HepG2 (cell line): ENCODE results near the gene SFI1.

Experiments
- MEF2D ChIP-seq: sonication (generic); formaldehyde crosslinking; IDR thresholded peaks from 2 replicates; pipeline ENCODE4 v1.5.1; 2020; ENCODE audit warnings: mild to moderate bottlenecking, missing genetic modification reagents
- ZBTB1 ChIP-seq: sonication (generic); formaldehyde crosslinking; IDR thresholded peaks from 2 replicates; pipeline ENCODE4 v1.4.0; 2020; ENCODE audit warnings: missing genetic modification reagents, borderline replicate concordance
- ZFP82 ChIP-seq: sonication (generic); formaldehyde crosslinking; IDR thresholded peaks from 2 replicates; pipeline ENCODE4 v1.5.1; 2020; ENCODE audit warnings: mild to moderate bottlenecking, missing genetic modification reagents, borderline replicate concordance
- TF ChIP-seq, protein P1 (sequence below): sonication (generic); formaldehyde crosslinking; IDR thresholded peaks from 2 replicates; pipeline ENCODE4 v1.5.0; 2020; ENCODE audit warnings: mild to moderate bottlenecking, missing genetic modification reagents, moderate library complexity

DNA sequence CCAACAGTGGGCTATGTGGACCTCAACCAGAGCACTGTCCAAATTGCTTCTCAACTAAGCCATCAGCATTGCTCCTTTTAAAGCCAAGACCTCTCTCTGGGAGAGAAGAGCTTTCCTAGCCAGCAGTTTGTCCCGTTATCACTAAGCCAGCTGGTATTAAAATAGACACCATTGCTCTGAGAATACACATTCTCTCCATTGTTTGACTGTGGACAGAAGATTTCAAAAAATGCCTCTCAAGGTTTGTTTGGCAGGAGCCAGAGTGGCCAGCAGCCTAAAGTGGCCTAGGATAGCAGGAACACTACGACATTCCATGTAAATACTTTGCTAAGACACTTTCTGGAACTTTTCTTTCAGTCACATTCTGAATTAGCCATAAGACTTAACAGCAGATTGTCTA lies 48.0 kb upstream of the SFI1 start:
- TF ChIP-seq ZFP82 (CRISPR knock-in tag) (no peak), ZBTB1 (CRISPR knock-in tag) (no peak), MEF2D (CRISPR knock-in tag) (no peak)
- TF ChIP-seq, protein P1, sequence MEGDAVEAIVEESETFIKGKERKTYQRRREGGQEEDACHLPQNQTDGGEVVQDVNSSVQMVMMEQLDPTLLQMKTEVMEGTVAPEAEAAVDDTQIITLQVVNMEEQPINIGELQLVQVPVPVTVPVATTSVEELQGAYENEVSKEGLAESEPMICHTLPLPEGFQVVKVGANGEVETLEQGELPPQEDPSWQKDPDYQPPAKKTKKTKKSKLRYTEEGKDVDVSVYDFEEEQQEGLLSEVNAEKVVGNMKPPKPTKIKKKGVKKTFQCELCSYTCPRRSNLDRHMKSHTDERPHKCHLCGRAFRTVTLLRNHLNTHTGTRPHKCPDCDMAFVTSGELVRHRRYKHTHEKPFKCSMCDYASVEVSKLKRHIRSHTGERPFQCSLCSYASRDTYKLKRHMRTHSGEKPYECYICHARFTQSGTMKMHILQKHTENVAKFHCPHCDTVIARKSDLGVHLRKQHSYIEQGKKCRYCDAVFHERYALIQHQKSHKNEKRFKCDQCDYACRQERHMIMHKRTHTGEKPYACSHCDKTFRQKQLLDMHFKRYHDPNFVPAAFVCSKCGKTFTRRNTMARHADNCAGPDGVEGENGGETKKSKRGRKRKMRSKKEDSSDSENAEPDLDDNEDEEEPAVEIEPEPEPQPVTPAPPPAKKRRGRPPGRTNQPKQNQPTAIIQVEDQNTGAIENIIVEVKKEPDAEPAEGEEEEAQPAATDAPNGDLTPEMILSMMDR (CRISPR knock-in tag) = no peak
